A549 (cell line): ENCODE results near the gene SIRT3. TPM values are rescaled to one million over a fixed set of nuclear protein-coding genes. Genes with fewer than 3 reads are reported as not detected.

Experiments
- ATAC-seq, 2 experiments: fragments of 200-7000 bp in 1 of 2; fragments of >200 bp in 1 of 2; cut with Nextera tagmentation in 1 of 2; cut with Tn5 transposase in 1 of 2; 3 replicates each; pipeline versions ENCODE4 v1.8.0 to v1.9.1; 2018 to 2020; ENCODE audit warnings: mild to moderate bottlenecking in 1 of 2, moderate library complexity in 1 of 2
- CTCF ChIA-PET: fragments of 300-600 bp; sonication (Branson Sonifier 250); formaldehyde crosslinking; extraction: SDS; loops from one replicate; lab custom pipeline; 2021; ENCODE audit warnings: antibody characterized with exemption, inconsistent platforms; lab: Yijun Ruan, JAX
- POLR2A ChIA-PET: fragments of 350-600 bp; formaldehyde crosslinking; extraction: SDS; loops from one replicate; lab custom pipeline; 2021; ENCODE audit warnings: antibody characterized with exemption, inconsistent platforms; lab: Yijun Ruan, JAX
- DNase-seq, 2 experiments: peaks; one replicate each; pipeline versions ENCODE4 v3.0.0 to v3.0.0-alpha.2; 2011 to 2016; ENCODE audit warnings: low read depth in 1 of 2, low spot score in 1 of 2
- FAIRE-seq: peaks from 2 replicates; lab custom pipeline; 2011; peaks lifted over from hg19 to GRCh38; lab: Jason Lieb, UNC
- H3K27ac ChIP-seq, 2 experiments: fragments of >200 bp; sonication (Bioruptor Twin); formaldehyde crosslinking; 3 replicates each; pipeline ENCODE4 v1.5.1; 2016 to 2017
- H3K4me1 ChIP-seq: fragments of >200 bp; sonication (Bioruptor Twin); formaldehyde crosslinking; 3 replicates; pipeline ENCODE4 v1.6.1; 2016
- H3K4me2 ChIP-seq: fragments of >200 bp; sonication (Bioruptor Twin); formaldehyde crosslinking; 3 replicates; pipeline ENCODE4 v1.6.1; 2016
- H3K4me3 ChIP-seq: fragments of >200 bp; sonication (Bioruptor Twin); formaldehyde crosslinking; 3 replicates; pipeline ENCODE4 v1.5.1; 2016
- H3K9me3 ChIP-seq: fragments of >200 bp; sonication (Bioruptor Twin); formaldehyde crosslinking; 3 replicates; pipeline ENCODE4 v1.6.1; 2016
- ATOH8 ChIP-seq: fragments of 250-450 bp; sonication (Bioruptor Pico); IDR thresholded peaks from 2 replicates; pipeline ENCODE4 v1.5.0; 2020; ENCODE audit warnings: low read depth, mild to moderate bottlenecking, moderate library complexity
- CBX8 ChIP-seq: fragments of 200-600 bp; sonication (generic); IDR thresholded peaks from 2 replicates; pipeline ENCODE4 v1.6.1; 2016
- CTCF ChIP-seq: fragments of >200 bp; sonication (Bioruptor Twin); formaldehyde crosslinking; IDR thresholded peaks from 3 replicates; pipeline ENCODE4 v1.5.1; 2016
- ESRRA ChIP-seq: fragments of 150-350 bp; IDR thresholded peaks from 2 replicates; pipeline ENCODE4 v1.6.1; 2014; ENCODE audit warnings: mild to moderate bottlenecking, low read length, borderline replicate concordance
- HDAC2 ChIP-seq: fragments of 200-600 bp; sonication (generic); IDR thresholded peaks from 2 replicates; pipeline ENCODE4 v1.6.1; 2016
- HMGXB4 ChIP-seq: fragments of 250-450 bp; sonication (Bioruptor Pico); IDR thresholded peaks from 2 replicates; pipeline ENCODE4 v1.5.0; 2021; ENCODE audit warnings: mild to moderate bottlenecking, moderate library complexity, borderline replicate concordance
- HOXA7 ChIP-seq: fragments of 250-450 bp; sonication (Bioruptor Pico); IDR thresholded peaks from 2 replicates; pipeline ENCODE4 v1.5.0; 2020; ENCODE audit warnings: mild to moderate bottlenecking, moderate library complexity
- HOXB13 ChIP-seq: fragments of 250-450 bp; sonication (Bioruptor Pico); IDR thresholded peaks from 2 replicates; pipeline ENCODE4 v1.5.0; 2020; ENCODE audit warnings: low read depth, mild to moderate bottlenecking, moderate library complexity
- MAX ChIP-seq: IDR thresholded peaks from 2 replicates; pipeline ENCODE4 v1.6.1; 2012
- MAZ ChIP-seq: fragments of 150-350 bp; IDR thresholded peaks from 2 replicates; pipeline ENCODE4 v1.6.1; 2014; ENCODE audit warnings: antibody characterized with exemption, low read depth, low read length, borderline replicate concordance
- MYC ChIP-seq: IDR thresholded peaks from 2 replicates; pipeline ENCODE4 v1.6.1; 2012; ENCODE audit warnings: mild to moderate bottlenecking, inconsistent platforms, low read length, improper control_type of control experiment, borderline replicate concordance
- POLR2AphosphoS2 ChIP-seq: conservative IDR thresholded peaks from 2 replicates; pipeline ENCODE4 v1.6.1; 2012; ENCODE audit warnings: low read length, improper control_type of control experiment, inconsistent platforms
- RARB ChIP-seq: fragments of 250-450 bp; sonication (Bioruptor Pico); IDR thresholded peaks from 2 replicates; pipeline ENCODE4 v1.8.0; 2021; ENCODE audit warnings: mild to moderate bottlenecking, moderate library complexity
- RNF2 ChIP-seq: fragments of 200-600 bp; sonication (generic); IDR thresholded peaks from 2 replicates; pipeline ENCODE4 v1.6.1; 2016; ENCODE audit warnings: low read depth, mild to moderate bottlenecking, antibody characterized with exemption, moderate library complexity, borderline replicate concordance
- SMC3 ChIP-seq: fragments of >200 bp; sonication (Bioruptor Twin); formaldehyde crosslinking; IDR thresholded peaks from 3 replicates; pipeline ENCODE4 v1.6.1; 2018; ENCODE audit warnings: inconsistent platforms
- TFCP2L1 ChIP-seq: fragments of 250-450 bp; sonication (Bioruptor Pico); IDR thresholded peaks from 2 replicates; pipeline ENCODE4 v1.5.0; 2021; ENCODE audit warnings: mild to moderate bottlenecking
- TP53 ChIP-seq: fragments of 250-450 bp; sonication (Bioruptor Pico); IDR thresholded peaks from 2 replicates; pipeline ENCODE4 v1.5.0; 2021; ENCODE audit warnings: mild to moderate bottlenecking, moderate library complexity
- USF2 ChIP-seq: fragments of 450-650 bp; IDR thresholded peaks from 2 replicates; pipeline ENCODE4 v1.6.1; 2014; ENCODE audit warnings: antibody characterized with exemption
- ZFP36 ChIP-seq: fragments of 450-650 bp; IDR thresholded peaks from 2 replicates; pipeline ENCODE4 v1.6.1; 2014; ENCODE audit warnings: borderline replicate concordance; ENCODE audit not compliant: partially characterized antibody
- WGBS: methylation state at CpG from one replicate; pipeline ENCODE4 v1.1.6; 2017; ENCODE audit errors: missing lambda C conversion rate; 5-methylcytosine and 5-hydroxymethylcytosine counted together
- polyA plus RNA-seq, 4 experiments: library from polyadenylated mRNA; depleted of rRNA in 3 of 4; stranded (reverse); fragments of >200 nt; fragmentation: RNase III in 1 of 4; extraction: RNeasy Plus Mini Kit Qiagen cat#74134 plus additional on column Dnase treatment in 1 of 4; gene quantifications; 2 replicates in 3 of 4; 3 replicates in 1 of 4; pipeline ENCODE4 v1.2.3, GENCODE V29; 2011 to 2017

SIRT3 gene
- polyA plus RNA-seq, 2 of the 4 experiments (the other 2 are of a cell fraction) = 20.3 to 22.3 TPM

GRCh38 chr11:285021-285893 is 49.1 kb upstream of the SIRT3 start:
- ATAC-seq = no peak
- no peak overlapping the region for H3K4me2 ChIP-seq
- peaks cover 13% of the 10 kb centered on the region; the same call in 1 of the 3 replicates for H3K4me1 ChIP-seq
- TF ChIP-seq RNF2 = no peak
- no peak for TF ChIP-seq TP53 (CRISPR knock-in tag)
- TF ChIP-seq, all 56 proteins: peak for 0
- WGBS = 71% methylated on average over 16 of the region's 29 CpGs
- FAIRE-seq = no peak
- H3K4me3 ChIP-seq = no peak overlapping the region
- H3K9me3 ChIP-seq = no peaks in the 10 kb centered on the region
- CTCF ChIA-PET = no interaction called here
- POLR2A ChIA-PET = no interaction called here
- no peak for DNase-seq
- no peak overlapping the region for H3K27ac ChIP-seq

GRCh38 chr11:284105-285020 is 48.2 kb upstream of the SIRT3 start:
- Histone ChIP-seq H3K4me2 (no peak overlapping the region), H3K4me1 (peaks cover 15% of the 10 kb centered on the region; the same call in 1 of the 3 replicates), H3K9me3 (no peaks in the 10 kb centered on the region), H3K4me3 (no peak overlapping the region), H3K27ac (no peak overlapping the region)
- ChIA-PET CTCF (interaction anchor here (0.7 to 0.8 kb wide), 3 partner anchors 10 to 32 kb away, joined by 3 to 5 read pairs (median 3); no protein-coding TSS in a partner anchor), POLR2A (interaction anchor here (1.7 kb wide), 1 partner anchor 77 kb away, joined by 4 read pairs; the partner anchor contains the start of genes BET1L and RIC8A)
- no peak for DNase-seq
- no peak for TF ChIP-seq MYC
- TF ChIP-seq SMC3 = no peak
- no peak for TF ChIP-seq ESRRA
- TF ChIP-seq RARB = no peak
- TF ChIP-seq TP53 (CRISPR knock-in tag) = no peak
- TF ChIP-seq CBX8 = no peak
- no peak for TF ChIP-seq ATOH8 (CRISPR knock-in tag)
- no peak for TF ChIP-seq MAX
- no peak for TF ChIP-seq MAZ
- TF ChIP-seq CTCF = no peak
- TF ChIP-seq POLR2AphosphoS2 = no peak
- TF ChIP-seq HOXB13 (CRISPR knock-in tag) = no peak
- no peak for TF ChIP-seq ZFP36
- TF ChIP-seq HMGXB4 = no peak
- TF ChIP-seq USF2 = no peak
- no peak for TF ChIP-seq HOXA7
- TF ChIP-seq HDAC2 = no peak
- TF ChIP-seq TFCP2L1 (CRISPR knock-in tag) = no peak
- 83% methylated on average over 17 of the region's 24 CpGs for WGBS
- no peak for FAIRE-seq
- ATAC-seq = no peak
